Measurements from ENCODE around the gene TREML2. TPM values are rescaled to one million over a fixed set of nuclear protein-coding genes. Genes with fewer than 3 reads are reported as not detected.

TREML2 gene
- total RNA-seq, 1 experiment from 2014 or later: not detected

- H3K36me3 ChIP-seq (ENCODE audit: low read depth): no peaks in the 10 kb centered on the region
- H3K27me3 ChIP-seq (ENCODE audit: insufficient read depth, low read depth): peaks cover 81% of the 10 kb centered on the region
- H2AFZ ChIP-seq: no peak overlapping the region
- ChIA-PET POLR2A (ENCODE audit: unreplicated experiment) (interaction anchor here (0.6 kb wide), 1 partner anchor 325 kb away, joined by 3 read pairs; no protein-coding TSS in a partner anchor), CTCF (no interaction called here)
- intact Hi-C loops (cut with micrococcal nuclease; ENCODE audit: unreplicated experiment): no loop called here
- no peak for DNase-seq
- H3K79me2 ChIP-seq (ENCODE audit: low read depth): no peaks in the 10 kb centered on the region
- no peak overlapping the region for H3K4me3 ChIP-seq
- no peaks in the 10 kb centered on the region for H3K9me2 ChIP-seq (ENCODE audit: insufficient read depth)
- no peaks in the 10 kb centered on the region for H4K20me1 ChIP-seq (ENCODE audit: insufficient read depth)
- no peak overlapping the region for H3K27ac ChIP-seq
- TF ChIP-seq EZH2 (IDR thresholded peaks at IDR 0.05; ENCODE audit: low read depth) (no peak), CTCF (conservative IDR thresholded peaks at IDR 0.05) (no peak)
- no peaks in the 10 kb centered on the region for H3K4me1 ChIP-seq (replicated peaks; ENCODE audit: insufficient read depth)
- no peaks in the 10 kb centered on the region for H3F3A ChIP-seq (ENCODE audit: insufficient read depth, low read depth)
- no peaks in the 10 kb centered on the region for H3K9me3 ChIP-seq (ENCODE audit: insufficient read depth, low read depth)
- no peak overlapping the region for H3K4me2 ChIP-seq
- no TSS peak for BruUV-seq (replicated peaks)
These were observed 40.0 kb downstream of the TREML2 start for GRCh38 chr6:41160933-41161332.

GRCh38 chr6:41159415-41160082, 41.4 kb downstream of the TREML2 start:
- no peaks in the 10 kb centered on the region for H3K4me1 ChIP-seq (replicated peaks; ENCODE audit: insufficient read depth)
- H2AFZ ChIP-seq: no peak overlapping the region
- POLR2A ChIA-PET (ENCODE audit: unreplicated experiment): no interaction called here
- no peaks in the 10 kb centered on the region for H3K9me2 ChIP-seq (ENCODE audit: insufficient read depth)
- intact Hi-C loops (cut with micrococcal nuclease; ENCODE audit: unreplicated experiment): no loop called here
- H3K79me2 ChIP-seq (ENCODE audit: low read depth): no peaks in the 10 kb centered on the region
- no peak overlapping the region for H3K4me3 ChIP-seq
- no peak overlapping the region for H3K4me2 ChIP-seq
- no peaks in the 10 kb centered on the region for H4K20me1 ChIP-seq (ENCODE audit: insufficient read depth)
- CTCF ChIA-PET: no interaction called here
- DNase-seq: no peak
- no peaks in the 10 kb centered on the region for H3F3A ChIP-seq (ENCODE audit: insufficient read depth, low read depth)
- no TSS peak for BruUV-seq (replicated peaks)
- TF ChIP-seq EZH2 (IDR thresholded peaks at IDR 0.05; ENCODE audit: low read depth) (no peak), CTCF (conservative IDR thresholded peaks at IDR 0.05) (no peak)
- no peaks in the 10 kb centered on the region for H3K36me3 ChIP-seq (ENCODE audit: low read depth)
- no peaks in the 10 kb centered on the region for H3K9me3 ChIP-seq (ENCODE audit: insufficient read depth, low read depth)
- H3K27ac ChIP-seq: no peak overlapping the region
- H3K27me3 ChIP-seq (ENCODE audit: insufficient read depth, low read depth): peaks cover 75% of the 10 kb centered on the region

GRCh38 chr6:41157323-41157722, 43.6 kb downstream of the TREML2 start:
- no TSS peak for BruUV-seq (replicated peaks)
- no peaks in the 10 kb centered on the region for H4K20me1 ChIP-seq (ENCODE audit: insufficient read depth)
- H3K4me2 ChIP-seq: no peak overlapping the region
- no peak for DNase-seq
- peaks cover 53% of the 10 kb centered on the region for H3K27me3 ChIP-seq (ENCODE audit: insufficient read depth, low read depth)
- H3K79me2 ChIP-seq (ENCODE audit: low read depth): no peaks in the 10 kb centered on the region
- POLR2A ChIA-PET (ENCODE audit: unreplicated experiment): no interaction called here
- H3K9me3 ChIP-seq (ENCODE audit: insufficient read depth, low read depth): no peaks in the 10 kb centered on the region
- no peaks in the 10 kb centered on the region for H3K36me3 ChIP-seq (ENCODE audit: low read depth)
- H3K4me3 ChIP-seq: no peak overlapping the region
- TF ChIP-seq EZH2 (IDR thresholded peaks at IDR 0.05; ENCODE audit: low read depth): no peak
- TF ChIP-seq CTCF (conservative IDR thresholded peaks at IDR 0.05): no peak
- no peaks in the 10 kb centered on the region for H3K9me2 ChIP-seq (ENCODE audit: insufficient read depth)
- intact Hi-C loops (cut with micrococcal nuclease; ENCODE audit: unreplicated experiment): no loop called here
- CTCF ChIA-PET: no interaction called here
- no peaks in the 10 kb centered on the region for H3K4me1 ChIP-seq (replicated peaks; ENCODE audit: insufficient read depth)
- H3F3A ChIP-seq (ENCODE audit: insufficient read depth, low read depth): no peaks in the 10 kb centered on the region
- no peak overlapping the region for H2AFZ ChIP-seq
- no peak overlapping the region for H3K27ac ChIP-seq
